ENCODE measurements around the gene SIGMAR1.
A peak's percentile ranks its signal among the peaks of the same experiment; 100 is the strongest.

Gene SIGMAR1

DNA sequence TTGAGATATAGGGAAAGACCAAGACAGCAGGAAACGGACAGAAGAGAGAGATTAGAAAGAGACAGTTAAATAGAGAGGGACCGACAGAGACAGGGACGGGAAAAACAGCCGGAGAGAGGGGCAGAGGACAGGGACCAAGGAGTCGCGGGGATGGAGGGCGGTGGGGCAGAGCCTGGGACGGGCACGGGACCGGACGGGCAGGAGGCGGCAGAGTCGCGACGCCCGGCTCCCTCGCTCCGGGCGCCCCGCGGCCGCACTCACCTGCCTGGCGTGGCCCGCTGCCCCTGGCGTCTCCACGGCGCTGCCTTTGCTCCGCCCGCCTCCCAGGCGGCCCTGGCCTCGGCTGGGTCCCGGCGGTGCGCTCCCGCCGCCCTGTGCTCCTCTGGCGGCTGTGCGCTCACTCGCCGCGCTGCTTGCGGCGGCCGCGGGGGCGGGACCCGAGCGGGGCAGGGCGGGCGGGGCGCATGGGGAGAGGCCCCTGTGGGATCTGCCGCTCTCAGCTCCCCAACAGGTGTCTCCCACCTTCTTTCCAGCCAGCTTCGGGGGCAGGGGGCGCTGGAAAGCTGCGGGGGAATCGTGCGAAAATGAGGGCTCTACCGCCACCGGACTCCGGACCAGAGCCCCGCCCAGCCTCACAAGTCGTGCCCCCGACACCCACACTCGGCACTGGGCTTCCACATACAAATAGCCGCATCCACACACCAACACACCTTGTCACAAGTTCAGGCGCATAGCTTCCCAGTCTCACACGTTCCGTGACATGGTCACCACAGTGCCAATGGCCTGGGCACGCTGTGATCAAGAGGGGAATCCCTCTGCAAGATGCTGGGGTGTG is 8.7 kb downstream of the SIGMAR1 start, which contains the start of gene ARID3C:
ARID3C (minus strand) TSS at position 411 of the 835 bp plus-strand sequence. CDS start 1,052 bp downstream, outside the sequence.
- TF ChIP-seq, protein P1, sequence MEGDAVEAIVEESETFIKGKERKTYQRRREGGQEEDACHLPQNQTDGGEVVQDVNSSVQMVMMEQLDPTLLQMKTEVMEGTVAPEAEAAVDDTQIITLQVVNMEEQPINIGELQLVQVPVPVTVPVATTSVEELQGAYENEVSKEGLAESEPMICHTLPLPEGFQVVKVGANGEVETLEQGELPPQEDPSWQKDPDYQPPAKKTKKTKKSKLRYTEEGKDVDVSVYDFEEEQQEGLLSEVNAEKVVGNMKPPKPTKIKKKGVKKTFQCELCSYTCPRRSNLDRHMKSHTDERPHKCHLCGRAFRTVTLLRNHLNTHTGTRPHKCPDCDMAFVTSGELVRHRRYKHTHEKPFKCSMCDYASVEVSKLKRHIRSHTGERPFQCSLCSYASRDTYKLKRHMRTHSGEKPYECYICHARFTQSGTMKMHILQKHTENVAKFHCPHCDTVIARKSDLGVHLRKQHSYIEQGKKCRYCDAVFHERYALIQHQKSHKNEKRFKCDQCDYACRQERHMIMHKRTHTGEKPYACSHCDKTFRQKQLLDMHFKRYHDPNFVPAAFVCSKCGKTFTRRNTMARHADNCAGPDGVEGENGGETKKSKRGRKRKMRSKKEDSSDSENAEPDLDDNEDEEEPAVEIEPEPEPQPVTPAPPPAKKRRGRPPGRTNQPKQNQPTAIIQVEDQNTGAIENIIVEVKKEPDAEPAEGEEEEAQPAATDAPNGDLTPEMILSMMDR (IDR thresholded peaks at IDR 0.05): no peak
- Histone ChIP-seq H3K27ac (no peak within 1 kb of the TSS), H3K27me3 (peaks cover 5 to 70% of the 10 kb centered on the region in 2 donors), H3K9me3 (no peaks in the 10 kb centered on the region), H3K4me1 (peaks cover 0 to 19% (median 16%) of the 10 kb centered on the region in 4 donors), H3K36me3 (no peaks in the 10 kb centered on the region), H3K4me3 (peak within 1 kb of the TSS; percentile 40 to 54)
- DNase-seq: no peak
- intact Hi-C loops (cut with DNase I; ENCODE audit: low total_unique reads): no loop called here

DNA sequence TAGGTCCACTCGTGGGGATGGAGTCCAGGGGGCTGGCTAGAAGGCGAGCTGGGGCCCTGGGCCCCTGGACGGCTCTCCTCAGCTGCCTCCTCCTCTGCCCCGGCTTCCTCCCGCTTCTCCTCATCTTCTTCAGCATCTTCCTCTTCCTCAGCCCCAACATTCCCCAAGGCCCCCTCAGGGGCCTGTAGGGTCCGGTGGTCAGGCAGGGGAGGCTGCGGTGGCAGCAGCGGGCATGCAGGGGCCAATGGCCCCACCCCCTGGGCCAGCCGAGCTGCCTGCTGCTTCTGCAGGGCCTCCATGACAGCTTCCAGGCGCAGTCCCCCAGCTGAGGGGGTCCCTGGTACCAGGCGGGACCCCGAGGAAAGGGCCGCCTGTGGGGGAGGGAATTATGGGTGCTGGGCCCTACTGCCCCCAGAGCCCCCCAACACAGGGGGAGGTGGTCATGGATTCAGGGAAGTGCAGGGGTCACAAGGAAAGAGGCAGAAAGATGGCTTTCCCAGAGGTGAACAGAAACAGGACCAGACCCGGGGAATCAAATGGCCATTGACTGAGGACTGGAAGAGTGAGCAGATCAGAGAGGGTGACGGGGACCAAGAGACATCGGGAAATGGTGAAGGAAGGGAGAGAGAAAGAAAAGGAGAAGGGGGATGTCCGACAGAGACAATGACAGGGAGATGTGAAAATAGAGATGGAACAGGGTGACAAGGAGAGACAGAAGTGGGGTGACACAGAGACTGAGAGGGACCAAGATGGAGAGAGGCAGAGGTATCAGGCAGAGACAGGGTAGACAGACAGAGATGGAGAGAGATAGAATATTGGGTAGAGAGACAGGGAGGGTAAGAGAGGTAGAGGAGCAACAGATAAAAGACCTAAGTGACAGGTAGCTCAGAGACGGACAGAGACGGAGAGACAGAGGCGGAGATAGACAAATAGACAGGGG is 9.6 kb downstream of the SIGMAR1 start:
- Histone ChIP-seq H3K27me3 (peaks cover 10 to 79% of the 10 kb centered on the region in 2 donors), H3K4me3 (peak overlapping the region in 1 of 2 donors; percentile 54), H3K4me1 (peaks cover 0 to 28% (median 23%) of the 10 kb centered on the region in 4 donors), H3K9me3 (no peaks in the 10 kb centered on the region), H3K36me3 (no peaks in the 10 kb centered on the region), H3K27ac (no peak overlapping the region)
- TF ChIP-seq, protein P1 (IDR thresholded peaks at IDR 0.05): no peak
- DNase-seq: no peak
- intact Hi-C loops (cut with DNase I; ENCODE audit: low total_unique reads): no loop called here

DNA sequence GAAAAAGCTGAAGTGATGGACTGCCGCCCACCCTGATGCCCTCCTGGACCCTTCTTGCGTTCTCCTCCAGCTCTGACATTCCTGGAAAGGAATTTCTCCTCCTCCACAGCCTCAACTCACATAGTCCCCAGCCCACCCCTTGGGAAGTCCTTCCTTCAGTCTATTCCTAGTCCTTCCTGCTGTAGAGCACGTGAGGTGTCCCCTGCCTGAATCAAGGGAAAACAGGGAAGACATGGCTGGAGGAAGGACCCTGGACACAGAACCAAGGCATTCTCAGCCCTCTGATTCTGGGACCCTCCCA is 12.5 kb downstream of the SIGMAR1 start:
- peaks cover 0 to 34% (median 25%) of the 10 kb centered on the region in 4 donors for H3K4me1 ChIP-seq
- H3K27ac ChIP-seq: no peak overlapping the region
- TF ChIP-seq, protein P1 (IDR thresholded peaks at IDR 0.05): no peak
- no peaks in the 10 kb centered on the region for H3K36me3 ChIP-seq
- no peak overlapping the region for H3K4me3 ChIP-seq
- H3K9me3 ChIP-seq: no peaks in the 10 kb centered on the region
- no peak for DNase-seq
- intact Hi-C loops (cut with DNase I; ENCODE audit: low total_unique reads): no loop called here
- H3K27me3 ChIP-seq: peaks cover 10 to 82% of the 10 kb centered on the region in 2 donors

DNA sequence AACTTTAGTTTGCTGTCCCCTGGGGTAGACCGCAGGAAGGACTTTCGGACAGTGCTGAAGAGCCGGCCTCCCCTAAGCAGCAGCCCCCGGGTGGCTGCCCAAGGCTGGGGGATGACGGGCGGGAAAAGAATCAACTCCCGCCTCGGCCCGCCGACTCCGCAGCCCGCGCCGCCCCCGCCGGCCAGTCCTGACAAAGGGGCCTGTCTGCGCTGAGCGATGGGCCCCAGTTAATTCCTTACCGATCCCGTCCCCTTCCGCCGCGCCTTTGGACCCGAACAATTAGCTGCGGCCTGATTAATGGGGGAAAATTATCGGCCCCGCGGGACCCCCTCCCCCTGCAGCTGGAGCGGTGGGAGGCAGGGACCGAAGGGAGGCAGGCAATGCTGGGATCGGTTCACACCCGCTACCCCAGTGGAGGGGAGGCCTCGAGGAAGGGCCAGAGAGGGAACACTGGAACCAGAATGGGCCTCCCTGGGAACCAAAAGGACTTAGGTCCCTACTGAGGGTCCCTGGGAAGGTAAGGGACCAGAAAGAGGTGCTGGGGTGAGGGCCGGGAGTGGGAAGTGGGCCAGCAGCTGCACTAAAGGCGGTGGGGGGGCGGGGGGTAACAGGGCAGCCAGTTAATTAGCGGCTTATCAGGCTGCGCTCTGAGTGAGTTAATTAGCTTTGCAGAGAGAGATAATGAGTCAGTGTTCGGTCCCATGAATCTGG is 13.0 kb downstream of the SIGMAR1 start:
- Histone ChIP-seq H3K4me3 (no peak overlapping the region), H3K36me3 (no peaks in the 10 kb centered on the region), H3K27ac (no peak overlapping the region), H3K27me3 (peaks cover 10 to 77% of the 10 kb centered on the region in 2 donors), H3K4me1 (peaks cover 0 to 38% (median 29%) of the 10 kb centered on the region in 4 donors), H3K9me3 (no peaks in the 10 kb centered on the region)
- intact Hi-C loops (cut with DNase I; ENCODE audit: low total_unique reads): no loop called here
- DNase-seq: no peak
- TF ChIP-seq, protein P1 (IDR thresholded peaks at IDR 0.05): no peak

All from tibial artery (tissue), 4 donors.